ENCODE data around the gene MAN2B1. TPM values are rescaled to one million over a fixed set of nuclear protein-coding genes. Genes with fewer than 3 reads are reported as not detected.
A peak's percentile ranks its signal among the peaks of the same experiment; 100 is the strongest.
"Not testable (repeated sequence)": the region's sequence is repeated elsewhere in the genome, so short reads cannot be mapped to it uniquely, and the experiment has no call there.

MAN2B1 gene
- polyA plus RNA-seq, 1 donor, result 35.6 TPM

- no peak for DNase-seq
These were observed 9.5 kb downstream of the MAN2B1 start for GRCh38 chr19:12656899-12657571.

GRCh38 chr19:12655546-12655945 lies 11.0 kb downstream of the MAN2B1 start:
- DNase-seq, result no peak

- no peak for DNase-seq
These were observed 14.3 kb downstream of the MAN2B1 start for GRCh38 chr19:12652219-12652618.

GRCh38 chr19:12649941-12650340 lies 16.6 kb downstream of the MAN2B1 start:
- DNase-seq, result no peak

- DNase-seq, result no peak
These were observed 18.5 kb downstream of the MAN2B1 start for GRCh38 chr19:12648088-12648487.

- DNase-seq, result no peak
These were observed 19.0 kb downstream of the MAN2B1 start for GRCh38 chr19:12647490-12648071.

- no peak for DNase-seq
These were observed 19.5 kb downstream of the MAN2B1 start for GRCh38 chr19:12647047-12647446.

- DNase-seq, result no peak
These were observed 20.0 kb downstream of the MAN2B1 start for GRCh38 chr19:12646551-12646950.

- DNase-seq, result not testable (repeated sequence)
These were observed 22.8 kb downstream of the MAN2B1 start for GRCh38 chr19:12643716-12644115.

GRCh38 chr19:12642506-12642905 lies 24.0 kb downstream of the MAN2B1 start:
- DNase-seq, result no peak

- DNase-seq, result no peak
These were observed 25.1 kb downstream of the MAN2B1 start for GRCh38 chr19:12641456-12641855.

- peak; percentile 69 for DNase-seq
These were observed 26.5 kb downstream of the MAN2B1 start for GRCh38 chr19:12639901-12640613.

GRCh38 chr19:12638611-12639182 lies 27.8 kb downstream of the MAN2B1 start:
- no peak for DNase-seq

- DNase-seq, result no peak
These were observed 29.9 kb downstream of the MAN2B1 start for GRCh38 chr19:12636631-12637030.

- DNase-seq, result no peak
These were observed 37.3 kb downstream of the MAN2B1 start for GRCh38 chr19:12629215-12629614.

- no peak for DNase-seq
These were observed 38.2 kb downstream of the MAN2B1 start for GRCh38 chr19:12628040-12629022.

- no peak for DNase-seq
These were observed 39.6 kb downstream of the MAN2B1 start for GRCh38 chr19:12626958-12627357.

GRCh38 chr19:12623361-12624031 lies 43.0 kb downstream of the MAN2B1 start:
- DNase-seq, result no peak

- not testable (repeated sequence) for DNase-seq
These were observed 45.1 kb downstream of the MAN2B1 start for GRCh38 chr19:12621253-12622024.

- DNase-seq, result no peak
These were observed 48.9 kb downstream of the MAN2B1 start for GRCh38 chr19:12617646-12618045.

- peak; percentile 84 for DNase-seq
These were observed 55.2 kb downstream of the MAN2B1 start for GRCh38 chr19:12611361-12611699.
